CD1c-positive myeloid dendritic cell (primary cell): ENCODE results near the gene NGB.
"Not testable (repeated sequence)": the region's sequence is repeated elsewhere in the genome, so short reads cannot be mapped to it uniquely, and the experiment has no call there.

Experiments
- DNase-seq: peaks from one replicate; pipeline ENCODE4 v3.0.0-alpha.2; 2016; ENCODE audit errors: extremely low spot score

The NGB gene

GRCh38 chr14:77296155-77296554 is 25.1 kb upstream of the NGB start:
- DNase-seq = no peak

DNA sequence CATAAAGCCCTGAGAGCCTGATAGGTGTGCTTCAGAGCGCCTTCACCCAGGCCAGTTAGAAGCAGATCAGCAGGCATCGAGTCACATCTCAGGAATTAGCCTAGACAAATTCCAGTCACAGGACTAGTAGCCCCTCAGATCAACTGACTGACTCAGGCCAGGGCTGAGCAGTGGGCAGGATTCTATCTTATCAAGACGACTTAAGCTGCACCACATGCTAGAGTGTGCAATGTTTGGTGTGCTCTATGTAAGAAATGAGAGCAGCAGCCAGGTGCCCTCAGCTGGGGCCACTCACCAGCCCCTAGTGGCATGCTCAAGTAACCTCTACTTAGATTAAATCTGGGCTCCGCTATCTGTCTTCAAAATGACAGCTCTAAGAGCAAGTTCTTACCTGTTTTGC is 19.7 kb upstream of the NGB start:
- no peak for DNase-seq

DNA sequence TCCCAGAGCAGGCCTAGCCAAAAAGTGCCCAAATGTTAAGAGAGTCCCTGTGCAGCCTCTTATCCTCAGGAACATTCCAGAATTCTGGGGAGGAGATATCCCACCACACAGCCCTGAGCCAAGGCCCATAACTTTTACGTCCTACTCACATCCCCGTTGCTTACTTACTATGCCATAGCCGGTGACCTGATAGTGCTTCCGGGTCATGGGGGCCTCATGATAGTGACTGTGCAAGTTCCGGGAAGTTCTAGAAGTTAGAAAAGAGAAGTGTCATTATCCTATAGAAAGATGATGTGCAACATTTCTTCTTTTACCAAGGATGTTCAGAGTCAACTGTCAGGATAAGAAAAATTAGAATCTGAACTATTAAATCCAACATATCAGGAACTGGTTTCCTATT is 15.6 kb upstream of the NGB start:
- peak; percentile 10 for DNase-seq

DNA sequence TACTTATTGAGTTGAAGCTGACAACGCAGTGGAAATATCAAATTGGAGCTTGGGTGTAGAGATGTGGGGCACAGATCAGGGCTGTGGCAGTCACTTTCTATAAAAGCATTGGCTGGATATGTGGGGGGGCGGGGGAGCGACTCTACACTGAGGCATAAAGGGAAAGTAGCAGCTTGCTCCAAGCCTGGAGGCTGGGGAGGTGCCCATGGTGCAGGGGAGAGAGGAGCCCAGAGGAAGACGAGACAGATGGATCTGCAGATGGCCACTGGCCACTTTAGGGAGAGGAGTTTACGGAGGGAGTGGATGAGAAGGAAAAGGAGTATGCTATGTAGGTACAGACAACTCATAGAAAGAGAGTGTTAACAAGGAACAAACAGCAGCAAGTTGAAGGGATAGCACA is 13.5 kb upstream of the NGB start:
- no peak for DNase-seq

- DNase-seq = no peak
These were observed 13.1 kb upstream of the NGB start for GRCh38 chr14:77284066-77284465.

DNA sequence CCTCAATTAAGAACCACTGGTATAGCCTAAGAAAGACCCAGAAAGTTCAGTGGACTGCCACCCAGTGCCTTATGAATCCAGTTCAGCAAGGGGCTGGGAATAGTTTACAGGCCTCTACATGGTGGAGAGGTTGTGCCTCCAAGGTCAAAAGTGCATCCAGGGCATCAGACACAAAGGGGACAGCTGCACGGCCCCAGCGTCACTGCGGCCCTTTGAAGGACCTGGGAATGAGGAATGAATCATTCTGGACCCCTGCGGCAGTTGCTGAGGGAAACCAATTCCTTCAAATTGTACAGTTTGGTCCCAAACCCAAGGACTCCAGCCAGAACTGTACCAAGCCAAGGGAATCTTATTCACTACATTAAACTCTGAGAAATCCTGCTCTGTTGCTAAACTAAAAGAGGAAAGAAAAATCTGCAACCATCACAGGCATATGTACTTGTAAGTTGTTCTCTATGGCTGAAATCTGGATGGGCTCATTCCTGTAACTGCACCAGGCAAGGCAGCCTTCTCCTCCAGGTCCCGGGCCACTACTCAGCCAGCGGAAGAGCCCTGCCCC is 10.9 kb upstream of the NGB start:
- no peak for DNase-seq

GRCh38 chr14:77280921-77281320 is 9.9 kb upstream of the NGB start:
- DNase-seq = not testable (repeated sequence)

GRCh38 chr14:77279719-77280118 is 8.7 kb upstream of the NGB start:
- DNase-seq = no peak

DNA sequence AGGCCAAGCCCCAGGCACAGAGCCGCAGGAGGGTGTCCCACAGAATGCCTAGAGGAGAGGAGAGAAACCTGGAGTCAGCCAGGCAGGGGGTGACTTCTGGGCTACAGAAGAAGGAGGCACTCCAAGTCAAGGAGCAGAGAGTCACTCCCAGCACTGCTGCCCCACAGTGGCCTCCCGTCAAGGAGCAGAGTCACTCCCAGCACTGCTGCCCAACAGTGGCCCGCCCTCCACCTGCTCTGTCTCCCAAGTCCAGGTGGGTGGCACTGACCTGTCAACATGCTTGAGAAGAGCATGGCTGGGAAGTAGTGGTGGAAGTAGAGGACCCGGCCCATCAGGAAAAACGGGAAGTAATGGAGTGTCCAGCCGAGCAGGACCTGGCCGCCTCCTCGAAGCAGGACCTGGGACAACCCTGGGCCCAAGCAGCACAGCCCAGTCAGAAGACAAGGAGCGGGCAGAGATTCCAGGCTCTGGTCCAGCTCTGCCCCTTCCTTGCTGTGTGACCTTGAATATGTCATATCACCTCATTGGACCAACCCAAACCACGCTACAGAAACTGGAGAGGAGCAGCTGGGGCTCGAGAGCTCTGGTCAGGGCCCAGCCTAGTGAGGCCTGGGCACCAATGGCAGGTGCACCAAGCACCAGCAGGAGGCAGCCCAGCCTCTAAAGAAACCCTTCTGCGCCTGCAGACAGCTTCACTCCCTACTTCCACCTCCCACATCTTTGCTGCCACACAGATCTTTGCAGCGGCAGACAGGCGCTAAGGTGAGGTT is 7.6 kb upstream of the NGB start:
- DNase-seq = no peak

- no peak for DNase-seq
These were observed 6.0 kb upstream of the NGB start for GRCh38 chr14:77276959-77277358.

GRCh38 chr14:77276295-77276935 is 5.4 kb upstream of the NGB start:
- DNase-seq = no peak

DNA sequence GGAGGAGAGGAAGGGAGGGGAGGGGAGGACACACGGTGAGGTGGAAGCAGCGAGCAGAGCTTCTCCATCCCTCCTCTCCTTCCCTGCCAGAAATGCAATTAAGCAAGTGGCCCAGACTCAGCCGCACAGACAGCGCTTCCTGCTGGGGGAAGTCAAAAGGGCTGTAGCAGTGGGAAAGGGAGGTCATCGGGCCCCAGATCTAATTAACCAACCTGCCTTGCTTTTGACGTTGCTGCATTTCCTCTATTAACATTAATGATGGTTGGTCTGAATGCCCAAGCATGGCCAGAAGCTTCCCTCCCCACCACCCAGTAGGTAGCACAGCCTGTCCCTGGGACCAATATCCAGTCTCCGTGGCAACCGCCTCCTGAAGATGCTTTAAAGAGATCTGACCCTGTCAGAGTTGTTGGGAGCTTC is 4.6 kb upstream of the NGB start:
- DNase-seq = no peak

- no peak for DNase-seq
These were observed 4.1 kb upstream of the NGB start for GRCh38 chr14:77275041-77275580.

DNA sequence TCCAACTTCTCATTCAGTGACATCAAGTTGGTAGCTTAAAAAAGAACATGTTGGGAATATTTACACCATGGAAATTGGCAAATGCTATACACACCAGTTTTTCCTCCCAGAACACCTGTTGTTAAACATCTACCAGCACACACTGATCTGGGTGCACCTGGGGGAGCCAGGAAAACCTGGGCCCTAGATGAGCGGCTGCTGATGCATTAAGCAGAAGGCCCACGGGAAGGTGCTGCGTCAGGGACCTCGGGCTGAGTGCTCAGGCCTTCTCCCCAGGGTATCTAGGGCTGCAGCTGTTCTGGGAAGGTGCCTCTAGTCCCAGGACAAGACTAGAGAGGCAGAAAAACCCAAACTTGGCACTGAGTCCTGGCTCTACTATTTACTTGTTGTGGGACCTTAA is 2.8 kb upstream of the NGB start:
- no peak for DNase-seq

- DNase-seq = no peak
These were observed 1.3 kb upstream of the NGB start for GRCh38 chr14:77272261-77272660.

GRCh38 chr14:77270361-77271112 is 469 bp downstream of the NGB start:
- no peak for DNase-seq

DNA sequence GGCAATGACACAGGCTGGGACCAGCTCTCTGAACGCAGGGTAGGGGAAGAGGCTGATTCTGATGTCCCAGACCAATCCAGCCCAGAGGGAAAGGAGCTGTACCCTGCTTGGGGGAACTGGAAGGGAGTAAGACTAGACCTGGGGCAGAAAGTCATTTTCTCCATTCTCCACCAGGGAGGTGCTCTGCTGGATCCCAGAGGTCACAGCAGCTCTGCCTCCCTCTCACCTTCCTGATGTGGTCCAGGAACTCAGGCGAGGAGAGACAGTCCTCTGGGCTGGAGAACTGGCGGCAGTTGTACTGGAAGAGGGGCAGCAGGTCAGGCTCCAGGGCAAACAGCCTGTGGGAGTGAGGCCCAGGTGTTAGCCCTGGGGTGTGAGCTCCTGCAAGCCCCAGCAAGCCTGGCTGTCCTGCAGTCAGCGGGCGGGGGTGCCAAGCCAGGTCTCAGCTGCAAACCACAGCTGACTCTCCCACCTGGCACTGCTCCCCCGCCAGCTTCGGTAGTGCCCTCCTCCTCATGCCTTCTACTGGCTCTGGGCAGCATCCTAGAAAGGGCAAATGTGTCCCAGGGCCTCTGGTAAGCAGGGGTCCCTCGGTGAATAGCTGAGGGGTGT is 1.9 kb downstream of the NGB start:
- no peak for DNase-seq

- DNase-seq = no peak
These were observed 2.9 kb downstream of the NGB start for GRCh38 chr14:77267937-77268699.

GRCh38 chr14:77266336-77266735 is 4.7 kb downstream of the NGB start:
- no peak for DNase-seq

DNA sequence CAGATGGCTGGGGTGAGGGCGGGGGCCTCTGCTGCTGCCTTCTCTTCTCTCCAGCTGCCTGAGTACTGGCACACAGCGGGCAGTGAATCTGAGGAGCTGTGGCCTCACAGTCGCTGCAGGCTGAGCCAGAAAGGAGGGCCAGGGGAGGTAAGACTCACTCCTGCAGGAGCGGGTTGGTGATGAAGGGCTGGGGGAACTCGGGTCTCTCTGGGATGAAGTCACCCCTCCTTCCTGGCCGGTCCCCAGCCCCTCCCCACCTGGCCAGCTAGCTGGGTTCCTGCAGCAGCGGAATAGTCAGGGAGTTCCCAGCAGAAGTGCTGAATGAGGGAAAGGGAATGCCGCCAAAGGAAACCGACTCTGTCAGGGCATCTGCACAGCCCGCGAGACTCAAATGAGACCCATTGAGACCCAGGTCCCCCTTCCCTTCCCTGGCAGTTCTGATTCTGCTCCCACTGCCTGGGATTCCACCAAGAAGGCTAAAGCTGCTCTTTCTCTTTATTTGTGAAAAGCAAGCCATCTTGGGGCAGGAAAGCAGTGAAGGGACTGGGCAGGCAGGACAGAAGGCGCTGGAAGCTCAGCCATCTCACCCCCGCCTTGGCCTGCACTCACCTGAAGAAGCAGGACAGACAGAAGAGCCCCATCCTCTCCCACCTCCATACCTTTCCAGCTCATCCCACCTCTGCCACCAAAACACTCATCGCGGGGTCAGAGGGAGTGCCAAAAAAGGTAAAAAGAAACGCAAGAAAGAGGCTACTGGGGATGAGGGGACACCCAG is 5.3 kb downstream of the NGB start:
- no peak for DNase-seq
